Measurements from ENCODE around the gene CCDC86. TPM values are rescaled to one million over a fixed set of nuclear protein-coding genes. Genes with fewer than 3 reads are reported as not detected.

Gene CCDC86
- total and polyA plus RNA-seq, 9 of the 15 experiments (the other 6 are each of a cell fraction or from before 2014, with no cell fraction given) = 4.6 to 102 (median 25.2) TPM

DNA sequence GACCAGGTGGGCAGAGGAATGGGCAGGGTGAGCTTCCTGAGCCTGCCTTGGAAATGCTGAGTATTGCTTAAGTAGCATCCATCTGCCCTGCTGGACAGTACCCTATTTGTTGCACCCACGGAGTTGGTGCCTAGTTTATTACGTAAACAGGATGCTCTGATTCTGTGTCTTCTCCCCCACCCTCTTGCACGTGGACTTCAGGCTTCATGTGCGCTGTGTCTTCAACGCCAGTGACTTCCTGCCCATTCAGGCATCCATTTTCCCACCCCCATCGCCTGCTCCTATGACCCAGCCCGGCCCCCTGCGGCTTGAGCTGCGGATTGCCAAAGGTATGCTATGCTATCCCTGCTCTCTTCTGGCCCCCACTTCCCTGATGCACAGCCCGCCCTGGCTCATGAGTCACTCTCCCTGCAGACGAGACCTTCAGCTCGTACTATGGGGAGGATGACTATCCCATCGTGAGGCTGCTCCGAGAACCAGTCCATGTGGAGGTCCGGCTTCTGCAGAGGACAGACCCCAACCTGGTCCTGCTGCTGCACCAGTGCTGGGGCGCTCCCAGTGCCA, 31.1 kb downstream of the CCDC86 start (continued):
- TF ChIP-seq JUND (IDR thresholded peaks at IDR 0.05; ENCODE audit: borderline replicate concordance, low read depth, low read length) = peak; percentile 50; the same call in 1 of the 2 replicates
- no peak for TF ChIP-seq JUND (tag; IDR thresholded peaks at IDR 0.05; ENCODE audit: borderline replicate concordance, low read depth, low read length)
- TF ChIP-seq ATF3 (IDR thresholded peaks at IDR 0.05) = peak; percentile 59; the same call in 1 of the 2 replicates
- no peak for TF ChIP-seq ATF3 (CRISPR knock-in tag; conservative IDR thresholded peaks at IDR 0.05)
- TF ChIP-seq CHCHD3 (CRISPR knock-in tag; IDR thresholded peaks at IDR 0.05) = no peak

GRCh38 chr11:60873533-60873932, 31.6 kb downstream of the CCDC86 start:
- no peak for ATAC-seq
- no peak overlapping the region for H3K27ac ChIP-seq (ENCODE audit: extremely low read depth, low read depth, low read length)
- H3K9ac ChIP-seq (ENCODE audit: insufficient read depth in 1 of 2, low read depth in 2 of 2, low read length in 2 of 2) = peak overlapping the region in 1 of 2 experiments; percentile 65; a peak in 2 of 4 replicates
- no peaks in the 10 kb centered on the region for H3K9me3 ChIP-seq (replicated peaks; ENCODE audit: control insufficient read depth, insufficient read depth, low read depth, low read length)
- peaks cover 3% of the 10 kb centered on the region for H3K9me1 ChIP-seq (ENCODE audit: control insufficient read depth, insufficient read depth, low read length)
- H4K20me1 ChIP-seq (replicated peaks; ENCODE audit: control insufficient read depth, insufficient read depth, low read length) = no peaks in the 10 kb centered on the region
- in situ Hi-C loops (cut with MboI) (no loop called here), intact Hi-C loops (cut with micrococcal nuclease) (no loop called here)
- ChIA-PET POLR2A (interaction anchor here (1.3 to 2.1 kb wide), 2 partner anchors 9 to 14 kb away, joined by 4 to 7 read pairs; no protein-coding TSS in a partner anchor), CTCF (ENCODE audit: low intra/inter-chr PET ratio) (no interaction called here)
- FAIRE-seq = no peak
- no peak overlapping the region; the same call in 1 of the 2 replicates for H3K4me2 ChIP-seq (ENCODE audit: insufficient read depth, low read length)
- no TSS peak for BruUV-seq (replicated peaks)
- no peaks in the 10 kb centered on the region for H3K79me2 ChIP-seq (ENCODE audit: control insufficient read depth, insufficient read depth, low read length)
- peaks cover 6 to 22% of the 10 kb centered on the region in 2 experiments; a peak in 4 of 5 replicates for H3K4me1 ChIP-seq (replicated peaks in 1 of 2; ENCODE audit: control insufficient read depth in 2 of 2, insufficient read depth in 2 of 2, low read length in 2 of 2)
- TF ChIP-seq ZNF780A (CRISPR knock-in tag; IDR thresholded peaks at IDR 0.05) (no peak), FOSL1 (tag; conservative IDR thresholded peaks at IDR 0.05) (0 out of 2 replicates have a peak, but pooled peaks have one; percentile 2), MCM2 (IDR thresholded peaks at IDR 0.05; ENCODE audit: low read depth) (no peak)
- 0 out of 3 replicates have a peak, but pooled peaks cover 3% of the 10 kb centered on the region for H3K36me3 ChIP-seq (ENCODE audit: control insufficient read depth, insufficient read depth, low read length)
- 62% methylated on average over 12 of the region's 12 CpGs for WGBS (ENCODE audit: insufficient coverage, low coverage, missing lambda C conversion rate)
- H2AFZ ChIP-seq (ENCODE audit: low read depth, low read length) = no peak overlapping the region
- no peak overlapping the region for H3K4me3 ChIP-seq
- DNase-seq (ENCODE audit: extremely low read depth in 1 of 4, low spot score in 3 of 4) = no peak
- no peaks in the 10 kb centered on the region for H3K27me3 ChIP-seq (ENCODE audit: control insufficient read depth in 2 of 2, insufficient read depth in 2 of 2, low read length in 2 of 2)
